HG02852 (cell line): ENCODE data around the gene MSTO1.
A peak's percentile ranks its signal among the peaks of the same experiment; 100 is the strongest.
"Not testable (repeated sequence)": the region's sequence is repeated elsewhere in the genome, so short reads cannot be mapped to it uniquely, and the experiment has no call there.

ENCODE experiments used
- ATAC-seq: cut with Tn5 transposase; IDR thresholded peaks from one replicate; pipeline ENCODE4 v1.9.1; 2021; ENCODE audit warnings: mild to moderate bottlenecking, moderate library complexity; ENCODE audit not compliant: unreplicated experiment

Gene MSTO1

GRCh38 chr1:155609515-155610256 lies at the start of gene MSTO1:
Gene MSTO1 (plus strand): TSS chr1:155610218. CDS start chr1:155610249, 31 bp downstream.
- peak; percentile 93 for ATAC-seq

GRCh38 chr1:155561779-155562580 lies 48.0 kb upstream of the MSTO1 start:
- peak; percentile 26 for ATAC-seq

- ATAC-seq = peak; percentile 63
These were observed 47.2 kb upstream of the MSTO1 start, which contains the start of gene ASH1L for GRCh38 chr1:155562581-155563376. Gene ASH1L (minus strand): TSS chr1:155562803. CDS start chr1:155521519, 41,284 bp downstream.

- ATAC-seq = peak; percentile 3
These were observed 46.5 kb upstream of the MSTO1 start for GRCh38 chr1:155563377-155564022.

- ATAC-seq = no peak
These were observed 39.9 kb upstream of the MSTO1 start for GRCh38 chr1:155569988-155570592.

GRCh38 chr1:155570593-155570990 lies 39.4 kb upstream of the MSTO1 start:
- ATAC-seq = no peak

GRCh38 chr1:155574077-155574476 lies 35.9 kb upstream of the MSTO1 start:
- no peak for ATAC-seq

- not testable (repeated sequence) for ATAC-seq
These were observed 34.4 kb upstream of the MSTO1 start for GRCh38 chr1:155575608-155576007.

GRCh38 chr1:155583846-155584245 lies 26.2 kb upstream of the MSTO1 start:
- ATAC-seq = not testable (repeated sequence)

- ATAC-seq = not testable (repeated sequence)
These were observed 20.7 kb upstream of the MSTO1 start for GRCh38 chr1:155589282-155589681.

GRCh38 chr1:155590516-155591247 lies 19.3 kb upstream of the MSTO1 start:
- not testable (repeated sequence) for ATAC-seq

- no peak for ATAC-seq
These were observed 18.2 kb upstream of the MSTO1 start for GRCh38 chr1:155591770-155592169.

GRCh38 chr1:155595877-155596474 lies 14.0 kb upstream of the MSTO1 start:
- ATAC-seq = not testable (repeated sequence)

GRCh38 chr1:155596864-155597263 lies 13.2 kb upstream of the MSTO1 start:
- ATAC-seq = no peak

GRCh38 chr1:155598842-155599331 lies 11.1 kb upstream of the MSTO1 start:
- no peak for ATAC-seq

GRCh38 chr1:155599828-155600572 lies 10.0 kb upstream of the MSTO1 start:
- ATAC-seq = not testable (repeated sequence)

- ATAC-seq = no peak
These were observed 2.3 kb upstream of the MSTO1 start for GRCh38 chr1:155607708-155608107.

- ATAC-seq = no peak
These were observed 1.2 kb upstream of the MSTO1 start for GRCh38 chr1:155608888-155609225.
